Ectodermal cell (in vitro differentiated cells): ENCODE data around the gene DSCAM.

ENCODE experiments used
- H3K27ac ChIP-seq: 2 replicates; pipeline ENCODE4 v1.7.0; 2013; ENCODE audit warnings: mild to moderate bottlenecking, low read depth, low read length; ENCODE audit not compliant: insufficient read depth, poor library complexity, severe bottlenecking
- H3K27me3 ChIP-seq: 2 replicates; pipeline ENCODE4 v1.7.0; 2013; ENCODE audit warnings: mild to moderate bottlenecking, low read length; ENCODE audit not compliant: insufficient read depth, control insufficient read depth, poor library complexity, severe bottlenecking
- H3K36me3 ChIP-seq: one replicate; pipeline ENCODE4 v1.7.0; 2013; ENCODE audit warnings: low read length; ENCODE audit not compliant: control insufficient read depth, insufficient read depth
- H3K4me1 ChIP-seq: one replicate; pipeline ENCODE4 v1.7.0; 2013; ENCODE audit warnings: low read length; ENCODE audit not compliant: control insufficient read depth, insufficient read depth
- H3K4me3 ChIP-seq: 2 replicates; pipeline ENCODE4 v1.7.0; 2013; ENCODE audit warnings: low read depth, low read length, control low read depth; ENCODE audit not compliant: insufficient read depth
- H3K9me3 ChIP-seq: 2 replicates; pipeline ENCODE4 v1.7.0; 2013; ENCODE audit warnings: mild to moderate bottlenecking, low read length, moderate library complexity; ENCODE audit not compliant: control insufficient read depth
- WGBS, 2 experiments: methylation state at CpG; one replicate each; pipeline ENCODE4 v1.1.7; 2013; ENCODE audit warnings: missing lambda C conversion rate in 2 of 2; 5-methylcytosine and 5-hydroxymethylcytosine counted together

DSCAM gene

GRCh38 chr21:39965026-39965425 lies 881.9 kb downstream of the DSCAM start:
- no peaks in the 10 kb centered on the region for H3K36me3 ChIP-seq
- no peaks in the 10 kb centered on the region for H3K4me1 ChIP-seq
- no peak overlapping the region for H3K4me3 ChIP-seq
- no peaks in the 10 kb centered on the region for H3K27me3 ChIP-seq
- H3K9me3 ChIP-seq, result no peaks in the 10 kb centered on the region
- no peak overlapping the region for H3K27ac ChIP-seq
- 91 to 100% methylated on average over 1 of the region's 1 CpG for WGBS, 2 experiments

DNA sequence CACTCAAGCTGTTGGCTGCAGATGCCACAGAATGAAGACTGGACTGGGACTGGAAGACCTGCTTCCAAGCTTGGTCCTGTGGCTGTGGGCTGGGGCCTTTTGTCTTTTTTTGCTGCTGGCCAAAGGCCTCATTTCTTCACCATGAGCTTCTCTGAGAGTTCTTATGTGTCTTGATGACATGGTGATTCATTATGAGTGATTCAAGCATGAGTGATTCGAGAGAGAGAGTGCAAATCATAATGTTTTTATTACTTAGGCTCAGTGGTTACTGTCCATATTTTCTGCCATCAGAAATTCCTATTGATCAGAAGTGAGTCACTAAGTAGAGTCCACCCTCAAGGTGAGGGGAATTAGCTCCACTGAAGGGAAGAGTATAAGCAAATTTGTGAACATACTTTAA lies 885.7 kb downstream of the DSCAM start:
- Histone ChIP-seq H3K36me3 (no peaks in the 10 kb centered on the region), H3K27ac (no peak overlapping the region), H3K4me1 (no peaks in the 10 kb centered on the region), H3K9me3 (no peaks in the 10 kb centered on the region), H3K4me3 (no peak overlapping the region), H3K27me3 (no peaks in the 10 kb centered on the region)
- WGBS, 2 experiments, result 92 to 100% methylated on average over 1 of the region's 1 CpG
